Measurements from ENCODE around the gene CMTM5. TPM values are rescaled to one million over a fixed set of nuclear protein-coding genes. Genes with fewer than 3 reads are reported as not detected.
"Not testable (repeated sequence)": the region's sequence is repeated elsewhere in the genome, so short reads cannot be mapped to it uniquely, and the experiment has no call there.

The CMTM5 gene
- polyA plus RNA-seq, 1 donor (not counting 4 experiments of a cell fraction or from before 2014, with no cell fraction given), result not detected

DNA sequence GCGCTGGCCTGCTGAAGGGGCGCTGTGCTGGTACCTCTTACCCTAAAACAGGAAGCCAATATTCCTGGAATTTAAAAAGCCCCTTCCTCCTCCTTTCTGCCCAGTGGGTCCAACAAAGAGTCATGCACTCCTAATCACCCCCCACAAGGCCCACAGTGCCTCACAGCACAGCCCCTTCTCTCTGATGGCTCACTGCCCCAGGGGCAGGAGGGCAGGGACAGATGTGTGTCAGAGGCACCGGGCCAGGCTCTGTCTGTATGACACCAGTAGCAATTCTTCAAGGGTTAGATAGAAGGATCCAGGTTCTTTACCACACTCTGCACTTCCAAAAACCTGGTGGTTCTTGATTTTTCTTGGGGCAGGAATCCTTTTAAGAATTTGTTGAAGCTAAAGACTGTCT lies 22.3 kb downstream of the CMTM5 start:
- FAIRE-seq (no peak), DNase-seq (ENCODE audit: low read depth, low spot score) (no peak)
- Histone ChIP-seq H3K9me1 (ENCODE audit: control insufficient read depth, extremely low read depth, insufficient read depth, low read length) (no peaks in the 10 kb centered on the region), H3K27me3 (ENCODE audit: control insufficient read depth, extremely low read depth, insufficient read depth, low read length) (peaks cover 6% of the 10 kb centered on the region), H3K4me2 (ENCODE audit: control insufficient read depth, extremely low read depth, insufficient read depth, low read depth, low read length) (no peak overlapping the region), H3K4me1 (ENCODE audit: control insufficient read depth, extremely low read depth, insufficient read depth, low read length) (no peaks in the 10 kb centered on the region), H3K79me2 (ENCODE audit: control insufficient read depth, insufficient read depth, low read length) (no peaks in the 10 kb centered on the region), H3K9me3 (ENCODE audit: control insufficient read depth, low read depth, low read length) (no peaks in the 10 kb centered on the region), H3K36me3 (ENCODE audit: control insufficient read depth in 2 of 2, extremely low read depth in 1 of 2, insufficient read depth in 2 of 2, low read length in 2 of 2) (no peaks in the 10 kb centered on the region), H4K20me1 (ENCODE audit: control insufficient read depth, extremely low read depth, insufficient read depth, low read length) (no peaks in the 10 kb centered on the region), H3K4me3 (ENCODE audit: control insufficient read depth in 2 of 3, extremely low read depth in 1 of 3, insufficient read depth in 2 of 3, low read depth in 1 of 3, low read length in 3 of 3) (no peak overlapping the region), H2AFZ (ENCODE audit: control insufficient read depth, low read length) (no peak overlapping the region), H3K9ac (ENCODE audit: control insufficient read depth, extremely low read depth, insufficient read depth, low read length) (no peak overlapping the region), H3K27ac (ENCODE audit: control insufficient read depth, insufficient read depth, low read length) (no peak overlapping the region)
- TF ChIP-seq, protein P1, sequence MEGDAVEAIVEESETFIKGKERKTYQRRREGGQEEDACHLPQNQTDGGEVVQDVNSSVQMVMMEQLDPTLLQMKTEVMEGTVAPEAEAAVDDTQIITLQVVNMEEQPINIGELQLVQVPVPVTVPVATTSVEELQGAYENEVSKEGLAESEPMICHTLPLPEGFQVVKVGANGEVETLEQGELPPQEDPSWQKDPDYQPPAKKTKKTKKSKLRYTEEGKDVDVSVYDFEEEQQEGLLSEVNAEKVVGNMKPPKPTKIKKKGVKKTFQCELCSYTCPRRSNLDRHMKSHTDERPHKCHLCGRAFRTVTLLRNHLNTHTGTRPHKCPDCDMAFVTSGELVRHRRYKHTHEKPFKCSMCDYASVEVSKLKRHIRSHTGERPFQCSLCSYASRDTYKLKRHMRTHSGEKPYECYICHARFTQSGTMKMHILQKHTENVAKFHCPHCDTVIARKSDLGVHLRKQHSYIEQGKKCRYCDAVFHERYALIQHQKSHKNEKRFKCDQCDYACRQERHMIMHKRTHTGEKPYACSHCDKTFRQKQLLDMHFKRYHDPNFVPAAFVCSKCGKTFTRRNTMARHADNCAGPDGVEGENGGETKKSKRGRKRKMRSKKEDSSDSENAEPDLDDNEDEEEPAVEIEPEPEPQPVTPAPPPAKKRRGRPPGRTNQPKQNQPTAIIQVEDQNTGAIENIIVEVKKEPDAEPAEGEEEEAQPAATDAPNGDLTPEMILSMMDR (optimal IDR thresholded peaks at IDR 0.05 in 1 of 3, IDR thresholded peaks at IDR 0.05 in 1 of 3, conservative IDR thresholded peaks at IDR 0.05 in 1 of 3; ENCODE audit: extremely low read depth in 1 of 3, insufficient read depth in 2 of 3, low read length in 3 of 3), result no peak
- no peak for TF ChIP-seq EZH2 (IDR thresholded peaks at IDR 0.05; ENCODE audit: low read length)
- dilution Hi-C loops (cut with MboI; ENCODE audit: extremely low pct_ligation_motif_present, low sequenced_read_pairs), result no loop called here

DNA sequence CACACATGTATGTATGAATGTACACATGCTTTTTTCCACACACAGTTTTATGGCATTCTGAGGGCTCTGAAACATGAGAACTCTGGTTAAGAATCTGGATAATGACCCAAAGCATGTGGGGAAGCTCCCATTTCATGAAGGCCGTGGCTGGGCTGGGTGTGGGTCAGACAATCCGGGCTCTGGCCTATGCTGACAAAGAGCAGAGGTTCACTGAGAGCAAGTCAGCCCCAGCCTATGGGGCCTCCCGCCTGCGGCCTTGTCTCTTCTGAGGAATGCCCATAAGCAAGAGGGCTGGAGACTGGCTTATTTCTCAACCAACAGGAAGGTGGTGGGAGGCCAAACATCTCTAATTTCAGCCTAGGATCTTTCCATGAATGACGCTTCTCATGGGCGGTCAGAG lies 22.7 kb downstream of the CMTM5 start:
- H3K4me2 ChIP-seq (ENCODE audit: control insufficient read depth, extremely low read depth, insufficient read depth, low read depth, low read length), result no peak overlapping the region
- no peak overlapping the region for H3K4me3 ChIP-seq (ENCODE audit: control insufficient read depth in 2 of 3, extremely low read depth in 1 of 3, insufficient read depth in 2 of 3, low read depth in 1 of 3, low read length in 3 of 3)
- no peak overlapping the region for H3K27ac ChIP-seq (ENCODE audit: control insufficient read depth, insufficient read depth, low read length)
- no peak overlapping the region for H3K9ac ChIP-seq (ENCODE audit: control insufficient read depth, extremely low read depth, insufficient read depth, low read length)
- H3K4me1 ChIP-seq (ENCODE audit: control insufficient read depth, extremely low read depth, insufficient read depth, low read length), result no peaks in the 10 kb centered on the region
- no peak for TF ChIP-seq EZH2 (IDR thresholded peaks at IDR 0.05; ENCODE audit: low read length)
- TF ChIP-seq, protein P1 (optimal IDR thresholded peaks at IDR 0.05 in 1 of 3, IDR thresholded peaks at IDR 0.05 in 1 of 3, conservative IDR thresholded peaks at IDR 0.05 in 1 of 3; ENCODE audit: extremely low read depth in 1 of 3, insufficient read depth in 2 of 3, low read length in 3 of 3), result no peak
- FAIRE-seq (no peak), DNase-seq (ENCODE audit: low read depth, low spot score) (no peak)
- peaks cover 8% of the 10 kb centered on the region for H3K27me3 ChIP-seq (ENCODE audit: control insufficient read depth, extremely low read depth, insufficient read depth, low read length)
- H4K20me1 ChIP-seq (ENCODE audit: control insufficient read depth, extremely low read depth, insufficient read depth, low read length), result no peaks in the 10 kb centered on the region
- dilution Hi-C loops (cut with MboI; ENCODE audit: extremely low pct_ligation_motif_present, low sequenced_read_pairs), result no loop called here
- H3K36me3 ChIP-seq (ENCODE audit: control insufficient read depth in 2 of 2, extremely low read depth in 1 of 2, insufficient read depth in 2 of 2, low read length in 2 of 2), result no peaks in the 10 kb centered on the region
- H2AFZ ChIP-seq (ENCODE audit: control insufficient read depth, low read length), result no peak overlapping the region
- H3K9me3 ChIP-seq (ENCODE audit: control insufficient read depth, low read depth, low read length), result no peaks in the 10 kb centered on the region
- no peaks in the 10 kb centered on the region for H3K9me1 ChIP-seq (ENCODE audit: control insufficient read depth, extremely low read depth, insufficient read depth, low read length)
- H3K79me2 ChIP-seq (ENCODE audit: control insufficient read depth, insufficient read depth, low read length), result no peaks in the 10 kb centered on the region

DNA sequence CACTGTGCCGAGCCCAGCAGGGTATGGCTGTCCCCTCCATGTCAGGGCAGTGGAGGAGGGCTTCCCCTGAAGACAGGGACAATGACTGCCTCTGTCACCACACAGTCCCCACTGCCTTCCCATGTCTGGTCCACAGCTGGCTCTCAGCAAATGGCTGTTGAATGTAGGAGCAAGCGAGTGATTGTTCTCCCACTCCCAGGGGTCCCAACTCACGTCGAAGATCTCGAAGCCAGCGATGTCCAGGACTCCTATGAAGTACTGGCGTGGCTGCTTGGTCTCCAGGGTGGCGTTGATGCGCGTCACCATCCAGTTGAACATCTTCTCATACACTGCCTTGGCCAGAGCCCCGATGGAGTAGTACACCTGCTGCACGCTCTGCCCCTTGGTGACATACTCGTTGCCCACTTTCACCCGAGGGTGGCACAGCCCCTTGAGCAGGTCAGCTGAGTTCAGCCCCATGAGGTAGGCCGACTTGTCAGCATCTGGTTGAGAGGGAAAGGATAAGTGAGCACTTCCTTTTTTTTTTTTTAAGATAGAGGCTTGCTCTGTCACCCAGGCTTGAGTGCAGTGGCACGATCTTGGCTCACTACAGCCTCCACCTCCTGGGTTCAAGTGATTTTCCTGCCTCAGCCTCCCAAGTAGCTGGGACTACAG lies 23.8 kb downstream of the CMTM5 start:
- H4K20me1 ChIP-seq (ENCODE audit: control insufficient read depth, extremely low read depth, insufficient read depth, low read length); H3K4me2 ChIP-seq (ENCODE audit: control insufficient read depth, extremely low read depth, insufficient read depth, low read depth, low read length); H3K9me1 ChIP-seq (ENCODE audit: control insufficient read depth, extremely low read depth, insufficient read depth, low read length); H3K36me3 ChIP-seq (ENCODE audit: control insufficient read depth in 2 of 2, extremely low read depth in 1 of 2, insufficient read depth in 2 of 2, low read length in 2 of 2); H3K27me3 ChIP-seq (ENCODE audit: control insufficient read depth, extremely low read depth, insufficient read depth, low read length); dilution Hi-C loops (cut with MboI; ENCODE audit: extremely low pct_ligation_motif_present, low sequenced_read_pairs); DNase-seq (ENCODE audit: low read depth, low spot score); H3K9me3 ChIP-seq (ENCODE audit: control insufficient read depth, low read depth, low read length); FAIRE-seq; H3K9ac ChIP-seq (ENCODE audit: control insufficient read depth, extremely low read depth, insufficient read depth, low read length); H3K79me2 ChIP-seq (ENCODE audit: control insufficient read depth, insufficient read depth, low read length); H3K27ac ChIP-seq (ENCODE audit: control insufficient read depth, insufficient read depth, low read length); H3K4me1 ChIP-seq (ENCODE audit: control insufficient read depth, extremely low read depth, insufficient read depth, low read length); H3K4me3 ChIP-seq (ENCODE audit: control insufficient read depth in 2 of 3, extremely low read depth in 1 of 3, insufficient read depth in 2 of 3, low read depth in 1 of 3, low read length in 3 of 3); H2AFZ ChIP-seq (ENCODE audit: control insufficient read depth, low read length): not testable (repeated sequence)

Measured in keratinocyte (primary cell).